Effector memory CD4-positive, alpha-beta T cell (primary cell): ENCODE measurements around the gene YAP1.
"Not testable (repeated sequence)": the region's sequence is repeated elsewhere in the genome, so short reads cannot be mapped to it uniquely, and the experiment has no call there.

Experiments
- DNase-seq, 3 donors: peaks; one replicate each; pipeline ENCODE4 v3.0.0-alpha.2; 2020
- H3K27ac ChIP-seq: 2 replicates; pipeline ENCODE4 v1.7.0; 2013; ENCODE audit warnings: mild to moderate bottlenecking, low read length, moderate library complexity; ENCODE audit not compliant: insufficient read depth, poor library complexity, severe bottlenecking
- H3K27me3 ChIP-seq: replicated peaks from 2 replicates; pipeline ENCODE4 v1.7.0; 2013; ENCODE audit warnings: mild to moderate bottlenecking, low read length; ENCODE audit not compliant: insufficient read depth, control insufficient read depth, poor library complexity, severe bottlenecking
- H3K36me3 ChIP-seq: 2 replicates; pipeline ENCODE4 v1.7.0; 2013; ENCODE audit warnings: mild to moderate bottlenecking, low read length, moderate library complexity; ENCODE audit not compliant: control insufficient read depth, insufficient read depth
- H3K4me1 ChIP-seq: 2 replicates; pipeline ENCODE4 v1.7.0; 2013; ENCODE audit warnings: low read length, mild to moderate bottlenecking; ENCODE audit not compliant: control insufficient read depth, insufficient read depth, poor library complexity, severe bottlenecking
- H3K4me3 ChIP-seq: 2 replicates; pipeline ENCODE4 v1.7.0; 2013; ENCODE audit warnings: low read length, low read depth, mild to moderate bottlenecking; ENCODE audit not compliant: insufficient read depth, poor library complexity, severe bottlenecking
- H3K9me3 ChIP-seq: 2 replicates; pipeline ENCODE4 v1.7.0; 2013; ENCODE audit warnings: mild to moderate bottlenecking, low read length, moderate library complexity; ENCODE audit not compliant: control insufficient read depth

Gene YAP1

GRCh38 chr11:102252339-102252891, 142.2 kb downstream of the YAP1 start:
- Histone ChIP-seq H3K9me3 (no peaks in the 10 kb centered on the region), H3K36me3 (no peaks in the 10 kb centered on the region), H3K4me3 (no peak overlapping the region), H3K27ac (no peak overlapping the region), H3K27me3 (no peaks in the 10 kb centered on the region), H3K4me1 (no peaks in the 10 kb centered on the region)
- no peak for DNase-seq

- Histone ChIP-seq H3K27ac (no peak overlapping the region), H3K36me3 (no peaks in the 10 kb centered on the region), H3K4me1 (no peaks in the 10 kb centered on the region), H3K9me3 (no peaks in the 10 kb centered on the region), H3K4me3 (no peak overlapping the region), H3K27me3 (no peaks in the 10 kb centered on the region)
- no peak for DNase-seq
Observed at GRCh38 chr11:102253020-102253715, 142.9 kb downstream of the YAP1 start.

GRCh38 chr11:102254047-102254446, 143.8 kb downstream of the YAP1 start:
- Histone ChIP-seq H3K27me3 (no peaks in the 10 kb centered on the region), H3K27ac (no peak overlapping the region), H3K4me3 (no peak overlapping the region), H3K4me1 (no peaks in the 10 kb centered on the region), H3K9me3 (no peaks in the 10 kb centered on the region), H3K36me3 (no peaks in the 10 kb centered on the region)
- DNase-seq, result no peak

- Histone ChIP-seq H3K4me3 (no peak overlapping the region), H3K36me3 (no peaks in the 10 kb centered on the region), H3K27ac (no peak overlapping the region), H3K4me1 (no peaks in the 10 kb centered on the region), H3K9me3 (no peaks in the 10 kb centered on the region), H3K27me3 (no peaks in the 10 kb centered on the region)
- DNase-seq, result no peak
Observed at GRCh38 chr11:102256251-102256650, 146.0 kb downstream of the YAP1 start.

GRCh38 chr11:102260241-102260640, 150.0 kb downstream of the YAP1 start:
- Histone ChIP-seq H3K9me3 (no peaks in the 10 kb centered on the region), H3K4me3 (no peak overlapping the region), H3K27me3 (no peaks in the 10 kb centered on the region), H3K4me1 (no peaks in the 10 kb centered on the region), H3K27ac (no peak overlapping the region), H3K36me3 (no peaks in the 10 kb centered on the region)
- no peak for DNase-seq

- Histone ChIP-seq H3K4me3 (no peak overlapping the region), H3K36me3 (no peaks in the 10 kb centered on the region), H3K27me3 (no peaks in the 10 kb centered on the region), H3K27ac (no peak overlapping the region), H3K4me1 (no peaks in the 10 kb centered on the region), H3K9me3 (no peaks in the 10 kb centered on the region)
- DNase-seq, result no peak
Observed at GRCh38 chr11:102263379-102264003, 153.2 kb downstream of the YAP1 start.

- H3K36me3 ChIP-seq, H3K4me3 ChIP-seq, H3K27me3 ChIP-seq, DNase-seq, H3K4me1 ChIP-seq, H3K9me3 ChIP-seq, H3K27ac ChIP-seq: not testable (repeated sequence)
Observed at GRCh38 chr11:102264704-102265103, 154.5 kb downstream of the YAP1 start.

- Histone ChIP-seq H3K36me3 (no peaks in the 10 kb centered on the region), H3K27me3 (no peaks in the 10 kb centered on the region), H3K4me1 (peaks cover 13% of the 10 kb centered on the region), H3K4me3 (no peak overlapping the region), H3K27ac (no peak overlapping the region), H3K9me3 (no peaks in the 10 kb centered on the region)
- DNase-seq, result no peak
Observed at GRCh38 chr11:102266099-102266498, 155.9 kb downstream of the YAP1 start.

GRCh38 chr11:102267609-102268008, 157.4 kb downstream of the YAP1 start:
- no peak overlapping the region for H3K4me3 ChIP-seq
- DNase-seq, result no peak
- peaks cover 13% of the 10 kb centered on the region for H3K4me1 ChIP-seq
- H3K27me3 ChIP-seq, result no peaks in the 10 kb centered on the region
- no peak overlapping the region for H3K27ac ChIP-seq
- H3K9me3 ChIP-seq, result no peaks in the 10 kb centered on the region
- no peaks in the 10 kb centered on the region for H3K36me3 ChIP-seq
